Activated T-cell treated with anti-CD3 and anti-CD28 coated beads for 24 hours (primary cell): ENCODE measurements around the gene CLPTM1L.

Experiments
- DNase-seq: peaks from one replicate; pipeline ENCODE4 v3.0.0-alpha.2; 2020; ENCODE audit warnings: low read depth

The CLPTM1L gene, protein sequence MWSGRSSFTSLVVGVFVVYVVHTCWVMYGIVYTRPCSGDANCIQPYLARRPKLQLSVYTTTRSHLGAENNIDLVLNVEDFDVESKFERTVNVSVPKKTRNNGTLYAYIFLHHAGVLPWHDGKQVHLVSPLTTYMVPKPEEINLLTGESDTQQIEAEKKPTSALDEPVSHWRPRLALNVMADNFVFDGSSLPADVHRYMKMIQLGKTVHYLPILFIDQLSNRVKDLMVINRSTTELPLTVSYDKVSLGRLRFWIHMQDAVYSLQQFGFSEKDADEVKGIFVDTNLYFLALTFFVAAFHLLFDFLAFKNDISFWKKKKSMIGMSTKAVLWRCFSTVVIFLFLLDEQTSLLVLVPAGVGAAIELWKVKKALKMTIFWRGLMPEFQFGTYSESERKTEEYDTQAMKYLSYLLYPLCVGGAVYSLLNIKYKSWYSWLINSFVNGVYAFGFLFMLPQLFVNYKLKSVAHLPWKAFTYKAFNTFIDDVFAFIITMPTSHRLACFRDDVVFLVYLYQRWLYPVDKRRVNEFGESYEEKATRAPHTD

DNA sequence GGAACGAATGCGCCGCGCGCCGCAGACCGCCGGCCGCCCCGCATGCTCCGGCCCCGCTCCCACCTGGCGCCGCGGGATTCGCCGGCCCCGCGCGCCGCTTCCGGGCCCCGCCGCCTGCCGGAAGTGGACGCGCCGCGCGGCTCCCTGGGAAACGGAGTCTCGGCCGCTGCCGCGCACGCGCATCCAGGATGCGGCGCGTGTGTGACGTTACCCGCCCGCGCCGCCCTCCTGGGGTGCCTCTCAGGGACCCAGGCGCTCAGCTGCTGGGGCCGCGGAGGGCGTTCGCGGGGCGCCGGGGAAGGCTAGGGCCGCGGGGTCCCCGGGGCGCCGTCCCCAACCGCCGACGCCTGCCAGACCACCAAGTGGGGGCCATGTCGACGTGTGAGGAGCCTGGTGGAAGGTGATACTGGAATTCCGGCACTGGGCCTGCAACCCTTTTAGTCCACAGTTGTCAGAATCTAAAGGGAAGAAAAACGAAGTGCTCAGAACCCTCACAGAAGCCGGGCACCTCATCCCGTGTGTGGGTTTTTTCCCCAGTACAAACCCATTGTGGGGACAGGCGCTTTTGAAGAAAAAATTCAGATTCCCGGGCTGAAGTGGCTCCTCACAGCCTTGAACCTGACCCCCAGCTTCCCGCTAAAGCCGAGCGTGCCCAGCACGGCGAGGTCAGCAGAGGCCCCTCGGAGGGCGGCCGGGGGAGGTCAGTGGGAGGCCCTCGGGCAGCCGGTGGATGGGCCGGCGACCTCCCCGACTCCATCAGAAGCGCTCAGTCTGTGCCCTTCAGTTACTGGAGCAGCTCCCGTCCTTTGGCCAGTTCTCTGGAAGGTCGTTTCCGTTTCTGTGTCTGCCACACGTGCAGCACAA is at the start of gene CLPTM1L:
TSS of gene CLPTM1L (minus strand) at position 125 of the 864 bp plus-strand sequence. CDS start 258 bp downstream, outside the sequence.
- DNase-seq: peak; percentile 86

DNA sequence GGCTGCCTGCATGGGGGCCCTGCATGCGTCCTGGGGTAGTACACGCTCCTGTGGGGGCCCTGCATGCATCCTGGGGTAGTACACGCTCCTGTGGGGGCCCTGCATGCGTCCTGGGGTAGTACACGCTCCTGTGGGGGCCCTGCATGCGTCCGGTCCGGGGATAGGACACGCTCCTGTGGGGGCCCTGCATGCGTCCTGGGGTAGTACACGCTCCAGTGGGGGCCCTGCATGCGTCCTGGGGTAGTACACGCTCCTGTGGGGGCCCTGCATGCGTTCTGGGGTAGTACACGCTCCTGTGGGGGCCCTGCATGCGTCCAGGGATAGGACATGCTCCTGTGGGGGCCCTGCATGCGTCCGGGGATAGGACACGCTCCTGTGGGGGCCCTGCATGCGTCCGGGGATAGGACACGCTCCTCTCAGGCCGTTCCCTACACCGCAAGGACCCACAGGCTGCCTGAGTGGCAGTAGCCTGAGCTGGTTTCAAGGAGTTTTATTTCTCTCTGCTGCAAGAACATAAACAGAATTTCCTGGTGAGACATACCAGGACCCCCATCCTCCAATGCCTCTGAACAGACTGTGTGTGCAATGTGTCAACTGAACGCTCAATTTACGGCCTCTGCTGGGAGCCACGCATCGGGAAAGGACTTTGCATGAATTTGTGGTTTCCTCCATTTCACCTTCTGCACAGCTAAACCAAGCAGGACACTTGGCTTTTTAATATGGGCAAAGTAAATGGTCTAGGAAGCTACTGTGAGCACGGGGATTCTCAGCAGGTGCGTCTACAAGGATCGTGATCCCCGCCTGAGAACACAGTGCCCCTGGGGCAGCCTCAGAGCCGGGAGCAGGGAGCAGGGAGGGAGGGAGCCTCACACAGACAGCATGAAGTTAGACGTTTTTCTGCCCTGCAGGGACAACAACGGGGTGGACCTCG is 48.9 kb upstream of the CLPTM1L start:
- DNase-seq: no peak

DNA sequence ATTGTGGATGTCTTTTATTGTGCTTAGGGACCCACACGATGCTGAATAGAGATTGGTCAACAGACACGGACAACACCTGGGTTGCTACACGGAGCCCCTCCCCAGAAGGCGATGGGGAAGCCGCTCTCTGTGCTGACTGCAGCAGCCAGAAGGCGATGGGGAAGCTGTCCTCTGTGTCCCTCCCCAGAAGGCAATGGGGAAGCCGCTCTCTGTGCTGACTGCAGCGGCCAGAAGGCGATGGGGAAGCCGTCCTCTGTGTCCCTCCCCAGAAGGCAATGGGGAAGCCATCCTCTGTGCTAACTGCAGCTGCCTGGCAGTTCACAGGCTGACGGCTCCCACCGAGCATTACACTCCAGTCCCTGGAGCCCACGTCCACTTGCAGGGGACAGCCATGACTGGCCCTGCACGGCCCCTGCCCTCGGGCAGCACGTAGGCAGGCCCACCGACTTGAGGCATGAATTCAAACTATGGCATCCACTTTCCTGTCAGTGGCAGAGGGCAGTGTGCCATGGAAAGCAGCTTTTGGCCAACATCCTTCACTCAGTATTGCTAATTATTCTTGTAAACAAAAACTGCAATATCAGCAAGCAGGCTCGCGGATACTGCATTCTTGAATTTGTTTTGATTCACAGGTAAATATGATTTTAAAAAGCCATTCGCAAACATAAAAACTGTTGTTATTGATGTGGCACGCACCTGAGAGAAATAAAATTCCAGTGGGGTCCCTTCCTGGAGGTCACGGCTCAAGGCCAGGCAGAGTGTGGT is 48.1 kb upstream of the CLPTM1L start:
- no peak for DNase-seq

DNA sequence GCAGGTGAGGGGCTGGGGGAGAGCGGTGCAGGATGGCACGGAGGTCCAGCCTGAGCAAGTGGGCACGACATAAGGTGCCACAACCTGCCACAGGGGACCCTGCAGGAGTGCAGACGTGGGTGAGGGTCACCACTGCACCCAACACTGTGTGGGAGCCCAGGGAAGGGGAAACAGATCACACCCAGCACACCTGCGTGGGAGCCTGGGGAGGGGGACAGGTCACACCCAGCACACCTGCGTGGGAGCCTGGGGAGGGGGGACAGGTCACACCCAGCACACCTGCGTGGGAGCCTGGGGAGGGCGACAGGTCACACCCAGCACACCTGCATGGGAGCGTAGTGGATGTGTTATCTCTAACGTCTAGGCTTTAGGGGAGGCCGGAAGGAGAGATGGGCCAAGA is 47.4 kb upstream of the CLPTM1L start:
- DNase-seq: no peak

DNA sequence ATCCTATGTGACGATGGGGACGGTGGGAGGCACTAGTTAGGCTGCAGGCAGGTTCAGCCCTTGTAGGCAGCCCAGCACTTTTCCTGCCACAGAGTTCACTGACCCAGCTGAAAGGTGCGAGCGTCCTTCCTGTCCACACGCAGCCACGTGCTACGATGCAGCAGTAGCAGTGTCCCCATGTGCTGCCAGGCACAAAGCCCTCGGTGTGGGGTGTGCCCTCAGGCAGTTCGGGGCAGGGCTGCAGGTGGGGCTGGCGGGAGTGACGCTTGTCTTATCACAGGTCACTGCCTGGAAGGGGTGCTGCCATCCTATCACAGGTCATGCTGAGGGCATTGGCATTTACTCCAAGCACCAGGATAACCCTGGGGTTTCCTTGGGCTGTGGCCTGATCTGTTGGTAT is 46.8 kb upstream of the CLPTM1L start:
- DNase-seq: no peak

DNA sequence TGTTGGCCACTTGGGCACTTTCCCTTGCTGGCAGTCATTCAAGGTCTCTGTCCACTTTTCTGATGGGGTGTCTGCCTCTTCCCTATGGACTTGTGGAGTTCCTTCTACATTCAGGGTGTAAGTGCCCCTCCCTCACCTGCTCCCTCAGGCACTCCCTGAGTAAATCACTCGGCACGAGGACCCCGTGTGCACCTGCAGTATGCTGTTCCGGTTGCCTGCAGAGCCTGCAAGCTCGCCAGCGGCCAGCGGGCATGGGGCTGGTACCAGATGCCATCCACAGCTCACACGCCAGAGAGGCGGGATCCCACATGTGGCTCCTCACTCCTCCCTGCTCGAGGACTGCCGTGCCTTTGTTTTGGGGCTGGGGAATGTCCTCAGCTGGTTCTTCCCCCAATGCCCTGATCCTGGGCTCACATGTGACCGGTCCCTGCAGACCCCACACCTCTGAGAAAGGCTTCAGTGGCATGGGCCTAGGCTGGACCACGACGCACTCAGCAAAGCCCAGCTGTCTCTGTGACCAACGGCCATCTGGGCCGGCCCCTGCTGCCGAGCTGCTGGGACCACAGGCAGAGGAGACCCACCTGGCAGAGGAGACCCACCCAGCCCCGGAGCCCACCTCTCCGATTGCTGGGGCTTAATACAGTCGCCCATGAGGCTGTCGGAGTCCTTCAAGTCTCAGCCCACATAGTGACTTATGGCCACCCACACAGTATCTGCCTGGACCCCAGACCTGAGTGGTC is 46.1 kb upstream of the CLPTM1L start:
- DNase-seq: no peak

DNA sequence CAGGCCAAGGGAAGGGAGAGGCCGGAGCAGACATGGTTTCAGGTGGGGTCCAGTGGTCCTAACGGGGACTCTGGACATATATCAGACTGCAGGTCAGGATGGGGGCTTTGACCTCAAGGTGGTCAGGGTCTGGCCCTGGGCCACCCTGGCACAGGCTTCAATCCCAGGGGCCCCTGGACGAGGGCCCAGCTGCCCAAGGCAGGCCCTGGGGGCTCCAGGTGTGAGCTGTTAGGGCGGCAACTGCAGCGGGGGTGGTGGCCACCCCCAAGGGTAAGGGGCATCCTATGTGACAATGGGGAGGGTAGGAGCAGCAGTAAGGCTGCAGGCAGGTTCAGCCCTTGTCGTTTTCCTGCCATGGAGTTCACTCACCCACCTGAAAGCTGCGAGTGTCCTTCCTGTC is 45.4 kb upstream of the CLPTM1L start:
- DNase-seq: no peak

DNA sequence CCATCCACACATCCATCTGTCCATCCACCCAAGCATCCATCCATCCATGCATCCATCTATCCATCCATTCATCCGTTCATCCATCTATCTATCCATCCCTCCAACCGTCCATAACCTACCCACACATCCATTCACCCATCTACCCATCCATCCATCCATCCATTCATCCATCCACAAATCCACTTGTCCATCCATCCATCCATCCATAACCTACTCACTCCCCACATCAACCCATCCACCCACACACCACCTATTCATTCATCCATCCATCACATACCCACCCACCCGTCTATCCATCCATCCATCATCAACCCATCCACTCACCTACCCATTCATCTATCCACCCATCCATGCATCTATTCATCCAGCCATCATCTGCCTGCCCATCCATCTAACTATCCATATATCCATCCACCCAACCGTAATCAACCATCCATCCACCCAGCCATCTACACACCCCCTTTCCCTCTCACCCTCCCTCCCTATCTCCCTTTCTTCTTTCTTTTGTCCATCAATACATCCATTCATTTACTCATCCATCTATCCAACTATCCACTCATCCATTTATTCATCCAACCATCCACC is 43.6 kb upstream of the CLPTM1L start:
- no peak for DNase-seq

DNA sequence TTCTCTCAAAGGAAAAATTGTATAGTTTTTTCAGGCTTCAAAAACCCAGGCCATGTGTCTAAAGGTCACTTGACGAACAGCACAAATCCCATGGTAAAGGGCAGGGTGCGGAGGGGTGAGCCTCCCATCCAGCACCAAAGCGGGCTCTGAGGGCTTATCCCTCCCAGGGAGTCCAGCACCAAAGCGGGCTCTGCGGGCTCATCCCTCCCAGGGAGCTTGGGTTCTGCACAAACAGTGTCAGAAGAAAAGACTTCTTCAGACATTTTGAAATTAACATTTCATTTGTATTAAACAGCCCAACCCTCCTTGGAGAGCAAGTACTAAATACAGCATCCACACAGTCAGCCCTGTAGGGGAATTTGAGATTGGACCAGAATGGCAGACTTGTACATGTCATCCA is 43.0 kb upstream of the CLPTM1L start:
- DNase-seq: no peak

DNA sequence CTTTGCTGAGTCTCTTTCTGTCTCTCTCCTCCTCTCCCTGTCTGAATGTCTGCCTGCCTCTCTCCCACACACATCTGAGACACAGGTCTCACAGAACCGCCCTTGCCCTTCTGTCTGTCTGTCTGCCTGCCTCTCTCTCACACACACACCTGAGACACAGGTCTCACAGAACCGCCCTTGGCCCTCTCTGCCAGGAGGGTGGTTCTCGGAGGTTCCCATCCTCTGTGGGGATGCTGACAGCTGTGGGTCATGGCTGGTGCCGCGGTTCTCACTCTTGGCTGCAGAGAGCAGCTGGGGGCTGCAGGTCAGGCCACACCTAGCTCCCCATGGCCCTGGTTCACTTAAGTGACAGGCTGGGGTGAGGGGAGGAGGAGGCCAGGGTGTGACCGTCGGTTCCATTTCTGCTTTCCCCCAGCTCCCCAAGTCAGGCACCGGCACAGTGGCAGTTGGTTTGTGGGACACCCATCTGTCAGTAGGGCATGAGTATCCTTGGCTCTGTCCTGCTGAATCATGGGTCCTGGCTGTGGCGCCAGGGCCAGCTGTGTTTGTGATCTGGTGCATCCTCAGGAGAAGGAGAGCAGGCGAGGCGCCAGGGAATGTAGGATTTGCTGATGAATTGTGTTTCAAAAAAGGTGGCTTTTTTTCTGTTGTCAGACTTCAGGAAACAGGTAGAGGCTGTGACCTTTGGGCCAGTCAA is 42.3 kb upstream of the CLPTM1L start:
- DNase-seq: no peak

DNA sequence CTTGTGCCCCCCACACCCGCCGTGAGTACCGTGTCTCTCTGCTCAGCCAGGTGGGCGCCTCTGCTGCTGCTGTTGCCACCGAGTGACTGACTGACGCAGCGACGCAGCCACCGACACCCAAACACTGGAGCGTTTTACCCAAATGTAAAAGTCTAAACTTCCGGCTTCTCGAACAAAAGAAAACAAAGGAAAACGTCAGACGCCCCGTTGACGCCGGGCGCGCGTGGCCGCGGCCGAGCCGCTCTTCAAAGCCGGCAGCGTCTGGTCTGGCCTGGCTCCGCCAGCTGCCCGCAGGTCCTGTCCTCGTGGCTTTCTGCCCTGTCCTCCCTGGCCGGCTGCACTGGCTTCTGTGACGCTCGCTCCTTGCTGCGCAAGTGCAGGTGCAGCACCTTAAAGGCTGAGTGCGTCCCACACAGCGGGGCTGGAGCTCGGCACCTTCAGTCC is 41.4 kb upstream of the CLPTM1L start:
- peak; percentile 42 for DNase-seq

DNA sequence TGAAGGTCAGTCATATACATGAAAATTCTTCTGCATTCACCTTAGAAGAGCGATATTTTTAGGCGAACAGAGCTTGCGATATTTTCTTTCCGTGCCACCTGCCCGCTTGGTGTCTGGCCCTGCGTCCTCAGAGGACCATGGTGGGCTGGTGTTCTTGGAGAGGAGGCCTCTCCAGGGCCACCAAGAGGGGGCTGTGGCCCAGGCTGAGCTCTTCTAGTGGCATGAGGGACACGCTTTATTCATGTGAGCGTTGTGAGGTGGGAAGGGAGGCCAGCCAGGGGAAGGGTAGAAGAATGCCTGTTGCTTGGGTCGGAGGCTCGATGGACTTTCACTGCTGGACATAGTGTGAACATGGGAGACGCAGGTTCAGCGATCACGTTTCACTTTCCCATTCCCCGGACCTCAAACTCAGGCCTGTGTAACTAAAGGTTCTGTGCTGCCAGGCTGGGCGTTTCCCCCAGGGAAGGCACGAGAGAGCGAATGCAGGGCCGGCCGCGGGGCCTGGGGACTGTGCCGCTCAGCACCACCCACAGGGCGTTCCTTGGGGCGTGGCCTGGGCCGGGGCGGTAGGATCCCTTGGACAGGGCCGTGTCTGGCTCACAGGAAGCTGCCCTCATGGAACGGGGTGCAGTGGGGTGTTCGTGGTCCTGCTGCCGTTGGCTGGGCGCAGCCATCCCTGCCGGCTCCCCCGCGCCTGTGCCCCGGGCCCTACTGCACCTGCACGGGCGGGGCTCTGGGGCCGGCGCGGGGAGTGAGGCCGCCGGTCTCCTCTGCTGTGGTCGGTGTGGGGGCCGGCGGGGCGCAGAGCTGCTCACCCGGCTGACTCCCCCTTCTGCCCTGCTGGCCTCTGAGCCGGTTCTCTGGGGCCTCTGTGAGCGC is 40.7 kb upstream of the CLPTM1L start:
- DNase-seq: peak; percentile 77

DNA sequence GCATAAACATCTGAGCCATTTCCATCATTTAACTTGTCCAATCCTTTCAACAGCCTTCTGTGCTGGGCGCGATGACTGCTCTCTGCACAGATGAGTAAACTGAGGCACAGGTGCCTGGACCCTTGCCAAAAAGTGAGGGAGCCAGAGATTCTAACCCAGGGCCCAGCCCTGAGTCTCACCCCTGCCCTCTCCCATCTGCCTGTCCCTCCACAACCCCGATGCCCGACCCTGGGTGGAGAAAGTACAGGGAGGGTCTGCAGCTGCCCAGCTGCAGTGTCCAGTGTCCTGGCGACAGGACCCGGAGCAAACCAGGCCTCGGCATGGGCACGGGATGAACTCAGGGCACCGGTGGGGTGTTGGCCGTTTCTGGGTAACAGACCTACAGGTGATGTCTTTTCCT is 39.6 kb upstream of the CLPTM1L start:
- DNase-seq: no peak

DNA sequence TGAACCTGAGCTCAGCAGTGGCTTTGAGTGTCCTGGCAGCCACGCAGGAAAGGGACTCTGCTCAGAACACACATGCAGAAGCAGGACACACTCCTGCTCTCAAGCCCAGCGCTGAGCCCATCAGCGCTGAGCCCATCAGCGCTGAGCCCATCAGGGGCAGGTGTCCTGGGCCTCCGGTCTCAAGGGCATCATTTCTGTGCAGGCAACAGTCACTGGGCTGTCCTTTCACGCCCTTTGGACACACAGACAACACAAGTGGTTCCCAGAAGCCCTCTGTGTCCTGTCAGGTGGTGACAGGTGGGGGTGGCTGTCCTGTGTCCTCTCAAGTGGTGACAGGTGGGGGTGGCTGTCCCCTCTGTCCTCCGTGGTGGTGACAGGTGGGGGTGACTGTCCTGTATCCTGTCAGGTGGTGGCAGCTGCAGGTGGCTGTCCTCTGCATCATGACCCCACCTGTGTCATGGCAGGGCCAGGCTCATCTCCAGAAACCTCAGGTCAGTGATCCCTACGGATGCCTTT is 39.0 kb upstream of the CLPTM1L start:
- DNase-seq: no peak

DNA sequence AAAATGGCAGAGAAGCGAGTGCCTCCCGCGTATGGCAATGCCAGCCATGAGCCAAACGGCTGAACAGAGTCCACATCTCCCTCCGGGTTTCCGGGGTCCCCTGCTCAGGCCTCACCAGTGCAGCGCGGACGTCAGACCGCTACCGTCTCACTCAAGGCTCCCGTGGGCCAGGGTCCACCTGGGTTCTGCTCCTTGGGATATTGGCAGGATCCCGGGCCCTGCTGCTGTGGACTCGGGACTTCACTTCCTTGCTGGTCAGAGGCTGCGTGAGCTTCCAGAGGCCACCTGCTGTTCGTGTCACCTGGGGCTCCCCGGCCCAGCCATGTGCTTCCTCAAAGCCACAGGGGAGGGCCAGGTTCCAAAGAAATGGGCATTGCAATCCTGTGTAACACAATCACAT is 38.4 kb upstream of the CLPTM1L start:
- no peak for DNase-seq

DNA sequence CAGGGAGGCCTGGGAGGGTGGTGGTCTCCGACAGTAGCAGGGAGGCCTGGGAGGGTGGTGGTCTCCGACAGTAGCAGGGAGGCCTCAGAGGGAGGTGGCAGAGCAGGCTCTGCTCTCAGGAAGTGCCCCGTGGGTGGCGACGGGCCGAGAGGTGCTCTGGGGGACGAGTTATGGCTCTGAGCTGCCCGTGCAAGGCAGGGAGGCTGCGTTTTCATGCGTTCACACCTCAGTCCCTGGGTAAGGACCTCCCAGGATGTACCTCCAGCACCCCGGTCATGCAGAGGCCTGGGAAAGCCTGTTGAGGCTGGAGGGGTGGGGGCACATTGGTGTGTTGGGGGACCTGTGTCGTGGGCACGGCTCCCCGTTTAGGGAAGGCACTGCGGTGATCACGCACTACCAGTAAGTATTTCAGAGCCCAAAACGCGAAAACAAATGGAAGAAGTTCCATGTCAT is 37.4 kb upstream of the CLPTM1L start:
- no peak for DNase-seq

DNA sequence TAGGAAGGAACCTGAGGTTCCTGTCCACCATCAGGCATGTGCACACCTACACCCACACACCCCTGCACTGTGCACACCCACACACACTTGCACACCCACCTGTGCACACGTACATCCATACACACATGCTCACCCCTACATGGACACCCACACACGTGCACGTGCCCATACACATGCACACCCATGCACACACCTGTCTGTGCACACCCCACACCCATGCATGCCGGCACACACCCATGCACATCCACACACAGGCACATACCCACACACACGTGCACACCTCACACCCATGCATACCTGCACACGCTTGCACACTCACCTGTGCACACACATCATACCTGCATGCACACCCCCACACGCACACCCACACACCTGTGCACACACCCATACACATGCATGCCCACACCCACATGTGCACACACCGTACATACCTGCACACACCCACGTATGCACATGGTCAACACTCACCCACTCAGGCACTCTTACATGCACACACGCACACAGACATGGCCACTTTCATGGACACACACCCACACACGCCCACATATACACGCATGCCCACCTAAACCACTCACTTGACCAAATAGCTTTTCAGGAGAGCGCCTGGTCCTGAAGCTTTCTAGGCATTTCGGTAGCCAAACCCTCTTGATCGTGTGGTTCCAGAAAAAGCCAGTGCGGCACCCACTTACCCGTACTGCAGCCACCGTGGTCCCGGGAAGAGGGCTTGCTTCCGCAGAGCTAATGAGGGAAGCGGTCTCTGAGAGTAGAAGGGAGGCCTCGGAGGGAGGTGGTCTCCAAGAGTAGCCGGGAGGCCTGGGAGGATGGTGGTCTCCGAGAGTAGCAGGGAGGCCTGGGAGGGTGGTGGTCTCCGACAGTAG is 36.7 kb upstream of the CLPTM1L start:
- DNase-seq: no peak
